HG03039 (cell line): ENCODE results near the gene WWP2.

Experiments used
- ATAC-seq: cut with Tn5 transposase; IDR thresholded peaks from one replicate; pipeline ENCODE4 v1.9.1; 2021; ENCODE audit warnings: mild to moderate bottlenecking, moderate library complexity; ENCODE audit not compliant: unreplicated experiment

The WWP2 gene

DNA sequence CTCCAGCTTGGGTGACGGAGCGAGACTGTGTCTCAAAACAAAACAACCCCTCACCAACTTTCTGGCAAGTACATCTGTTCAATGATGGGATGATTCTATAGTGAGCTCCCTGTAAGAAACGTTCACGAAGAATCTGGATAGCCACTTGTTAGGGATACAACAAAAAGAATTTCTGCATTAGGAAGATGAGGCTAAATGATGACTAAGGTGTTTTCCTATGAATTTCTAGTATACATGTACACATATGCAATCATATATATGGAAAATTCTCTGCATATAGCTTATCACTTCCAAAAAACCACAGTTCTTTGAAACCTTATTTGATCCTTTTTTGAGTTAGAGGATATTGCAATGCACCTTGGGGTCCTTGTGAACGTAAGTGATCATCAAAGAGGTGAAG is 124.6 kb downstream of the WWP2 start:
- no peak for ATAC-seq

GRCh38 chr16:69888005-69888590 is 126.0 kb downstream of the WWP2 start:
- no peak for ATAC-seq

DNA sequence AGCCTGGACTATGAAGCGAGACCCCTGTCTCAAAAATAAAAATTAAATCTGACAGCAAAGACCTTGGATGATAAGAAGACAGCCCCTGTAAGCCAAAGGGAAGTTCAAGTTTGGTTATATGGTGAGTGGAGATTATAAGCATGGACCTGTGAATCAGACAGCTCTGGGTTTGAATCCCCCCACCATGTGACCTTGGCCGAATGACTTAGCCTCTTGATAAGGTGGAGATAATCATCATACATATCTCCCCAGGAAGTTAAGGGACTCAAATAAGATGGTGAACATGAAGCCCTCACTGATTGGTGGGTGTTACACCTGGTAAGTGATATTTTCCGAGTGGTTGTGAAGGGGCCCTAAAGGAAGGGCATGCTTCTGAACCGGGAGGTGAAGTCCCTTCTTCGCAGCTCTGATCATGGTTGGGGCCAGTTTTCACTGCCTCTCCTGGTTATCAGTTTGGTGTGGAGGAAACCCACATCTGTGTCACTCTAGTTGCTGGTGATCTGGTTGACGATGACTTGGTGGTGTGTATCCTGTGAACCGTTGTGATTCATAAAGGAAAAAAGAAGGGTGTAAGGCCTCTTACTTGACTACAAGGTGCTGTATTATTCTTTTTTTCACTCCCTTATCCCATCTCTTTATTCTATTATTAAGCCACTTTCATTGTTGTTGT is 127.3 kb downstream of the WWP2 start:
- no peak for ATAC-seq

DNA sequence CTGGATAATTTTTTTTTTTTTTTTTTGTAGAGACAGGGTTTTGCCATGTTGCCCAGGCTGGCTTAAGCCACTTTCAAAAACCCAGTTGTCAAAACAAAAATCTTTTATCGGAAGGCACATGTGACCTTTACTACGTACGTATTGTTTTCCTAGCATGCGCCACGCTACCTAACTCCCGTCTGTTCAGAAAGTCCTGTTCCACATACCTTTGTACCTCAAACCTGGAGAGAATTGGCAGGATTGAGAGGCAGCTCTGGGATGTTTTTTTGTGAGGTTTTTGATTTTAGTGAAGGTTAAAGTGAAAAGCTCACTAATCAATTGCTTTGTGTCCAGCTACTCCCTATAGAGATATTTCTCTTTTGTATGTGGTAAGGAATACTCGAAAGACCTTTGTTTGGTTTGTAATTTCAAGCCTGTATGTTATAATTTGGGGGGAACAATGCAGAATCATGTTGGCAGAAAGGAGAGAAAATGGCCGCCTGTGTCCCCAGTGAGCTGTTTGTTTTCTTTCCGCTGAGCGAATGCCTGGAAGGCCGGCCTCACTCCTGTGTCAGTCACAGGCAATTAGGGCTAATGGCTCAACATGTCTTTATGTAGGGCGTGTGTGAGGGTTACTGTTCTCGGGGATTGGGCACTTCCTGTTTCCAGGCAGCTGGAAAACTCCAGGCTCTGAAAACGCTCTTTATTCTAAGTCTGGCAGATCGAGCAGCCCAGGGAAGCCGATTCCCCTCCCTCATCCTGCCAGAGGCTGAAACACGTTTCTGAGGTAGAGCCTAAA is 128.2 kb downstream of the WWP2 start:
- no peak for ATAC-seq

DNA sequence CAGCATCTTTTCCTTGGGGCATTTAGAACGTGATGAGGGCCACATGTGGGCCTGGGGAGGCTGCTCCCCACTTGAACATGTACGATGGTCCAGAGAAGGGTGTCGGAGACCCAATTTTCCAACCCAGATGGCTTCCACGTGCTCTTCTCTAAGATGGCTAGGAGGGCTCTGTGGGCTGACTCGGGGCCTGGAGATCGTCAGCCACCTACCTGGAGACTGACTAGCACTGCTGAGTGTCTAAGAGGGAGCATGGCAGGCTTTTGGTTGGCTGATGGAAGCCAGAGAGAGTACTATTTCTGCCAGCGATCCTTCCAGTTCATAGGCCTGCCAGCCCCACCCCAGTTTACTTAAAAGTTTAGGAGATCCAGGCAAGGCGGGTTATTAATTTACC is 128.8 kb downstream of the WWP2 start:
- ATAC-seq: no peak

- ATAC-seq: no peak
Observed at GRCh38 chr16:69892378-69892777, 130.2 kb downstream of the WWP2 start.

GRCh38 chr16:69893106-69893505 is 131.0 kb downstream of the WWP2 start:
- no peak for ATAC-seq

- no peak for ATAC-seq
Observed at GRCh38 chr16:69894676-69895075, 132.5 kb downstream of the WWP2 start.

DNA sequence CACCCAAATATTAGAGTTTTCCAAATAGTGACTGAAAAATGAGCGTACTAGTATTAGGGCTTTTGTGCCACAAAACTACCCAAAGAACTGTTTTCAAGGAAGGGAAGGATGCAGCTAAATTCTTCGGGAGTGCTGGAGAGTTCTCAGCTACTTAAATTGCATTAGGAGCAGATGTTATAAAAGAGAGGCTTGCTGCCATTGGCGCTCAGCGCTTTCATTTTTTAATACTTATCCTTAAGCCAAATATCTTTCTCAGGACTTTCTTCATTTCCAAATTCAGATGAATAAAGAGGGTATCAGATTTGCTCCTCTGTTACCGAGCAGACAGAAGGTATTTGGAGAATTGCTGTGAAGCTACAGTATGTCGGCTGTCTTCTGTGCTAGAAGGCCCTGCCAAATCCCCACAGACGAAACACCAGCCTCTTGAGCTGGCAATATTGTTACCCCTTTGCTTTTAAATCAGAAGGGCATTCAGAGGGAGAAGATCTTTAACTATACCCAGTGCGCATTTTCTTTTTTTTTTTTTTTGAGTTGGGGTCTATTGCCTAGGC is 141.8 kb downstream of the WWP2 start:
- ATAC-seq: no peak

DNA sequence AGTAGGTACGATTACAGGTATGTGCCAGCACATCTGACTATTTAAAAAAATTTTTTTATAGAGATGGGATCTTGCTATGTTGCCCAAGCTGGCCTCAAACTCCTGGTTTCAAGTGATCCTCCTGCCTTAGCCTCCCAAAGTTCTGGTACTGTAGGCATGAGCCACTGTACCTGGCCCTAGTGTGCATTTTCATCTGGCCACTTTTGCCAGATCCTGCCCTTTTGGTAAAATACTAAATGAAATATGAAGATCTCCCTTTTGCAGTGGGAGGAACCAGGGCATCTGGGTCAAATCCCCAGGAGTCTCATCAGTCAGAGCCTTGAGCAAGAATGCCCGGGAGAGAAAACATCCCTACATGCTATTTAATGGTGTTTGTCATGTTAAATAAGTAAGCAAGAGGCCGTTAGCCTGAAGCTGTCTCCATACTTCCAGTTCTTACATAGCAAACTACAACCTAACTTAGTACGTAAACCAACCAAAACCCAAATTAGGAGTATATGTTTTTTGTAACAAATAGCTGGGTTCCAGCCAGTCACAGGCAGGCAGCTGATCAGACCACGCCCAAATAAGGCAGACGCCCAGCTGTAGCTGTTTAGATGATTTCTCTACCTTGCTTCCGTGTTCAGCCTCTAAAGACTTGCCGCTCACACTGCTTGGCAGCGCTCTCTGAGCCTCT is 142.5 kb downstream of the WWP2 start:
- no peak for ATAC-seq

DNA sequence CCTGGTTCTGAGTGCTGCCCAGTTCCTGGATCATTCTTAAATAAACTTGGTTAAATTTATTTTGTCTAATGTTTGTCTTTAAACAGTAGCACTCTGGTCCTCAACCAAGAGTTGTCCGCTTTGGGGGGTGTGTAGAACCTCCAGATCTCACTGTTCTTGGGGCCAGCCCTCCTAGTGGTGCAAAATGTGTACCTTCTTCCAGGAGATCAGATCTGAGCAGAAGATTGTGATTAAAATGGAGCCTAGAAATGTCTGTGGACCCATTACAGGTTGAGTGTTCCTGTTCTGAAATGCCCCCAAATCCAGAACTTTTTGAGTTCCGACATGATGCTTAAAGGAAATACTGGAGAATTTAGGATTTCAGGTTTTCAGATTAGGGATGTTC is 143.0 kb downstream of the WWP2 start:
- ATAC-seq: no peak

GRCh38 chr16:69906838-69907401 is 144.8 kb downstream of the WWP2 start:
- ATAC-seq: no peak

DNA sequence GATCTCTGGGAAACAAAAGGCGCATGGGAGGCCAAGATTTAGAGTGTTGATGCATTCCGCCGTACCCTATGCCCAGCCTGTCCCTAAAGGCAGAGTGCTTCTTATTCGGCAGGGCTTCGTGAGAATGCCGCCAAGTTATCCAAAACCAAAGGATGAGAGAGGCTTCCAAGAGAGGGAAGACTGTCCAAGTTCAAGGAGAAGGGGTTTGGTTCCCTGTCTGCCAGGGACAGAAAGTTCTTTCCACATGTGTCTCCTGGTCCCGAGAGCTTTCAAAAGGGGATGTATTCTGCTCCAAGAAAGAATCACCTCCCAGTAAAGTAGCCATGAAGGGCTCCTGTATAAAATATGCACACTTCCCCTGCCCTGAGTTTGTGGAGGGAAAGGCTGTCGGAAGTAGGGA is 146.9 kb downstream of the WWP2 start:
- ATAC-seq: no peak

- no peak for ATAC-seq
Observed at GRCh38 chr16:69909760-69910159, 147.6 kb downstream of the WWP2 start.

DNA sequence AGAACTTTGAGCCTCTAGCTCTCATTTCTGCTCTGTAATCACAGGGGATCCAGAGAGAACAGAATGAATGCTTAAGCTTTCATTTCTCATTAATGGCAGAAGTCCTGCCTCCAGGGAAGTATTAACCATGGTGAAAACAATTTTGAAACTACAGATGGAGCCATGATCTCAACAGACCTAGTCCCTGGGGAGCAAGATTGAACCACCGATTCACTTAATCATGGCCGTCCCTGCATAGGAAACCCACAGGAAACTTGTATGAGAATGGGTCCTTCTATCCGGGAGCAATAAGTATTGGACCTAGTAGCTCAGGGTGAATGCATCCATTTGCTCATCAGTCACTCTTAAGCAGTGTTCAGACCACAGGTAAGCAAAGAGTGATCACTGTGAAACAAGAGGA is 148.8 kb downstream of the WWP2 start:
- ATAC-seq: no peak

DNA sequence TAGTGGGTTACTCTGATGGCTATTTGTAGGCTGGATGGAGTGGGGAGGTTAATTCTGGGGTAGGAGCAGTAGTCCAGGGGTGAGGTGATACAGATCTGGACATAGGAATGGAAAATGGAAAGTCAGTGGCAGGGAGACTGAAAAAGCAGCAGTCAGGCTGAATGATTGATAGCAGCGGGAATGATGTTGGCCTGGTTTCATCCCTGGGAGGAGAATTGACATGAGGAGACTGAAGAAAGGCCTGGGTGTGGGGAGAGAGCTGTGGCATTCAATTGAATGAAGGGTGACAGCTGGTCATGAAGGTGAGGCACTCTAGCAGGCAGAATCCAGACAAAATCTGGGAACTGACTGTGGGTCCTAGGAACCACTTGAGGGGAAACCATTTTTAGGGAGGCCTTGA is 154.3 kb downstream of the WWP2 start:
- ATAC-seq: no peak

DNA sequence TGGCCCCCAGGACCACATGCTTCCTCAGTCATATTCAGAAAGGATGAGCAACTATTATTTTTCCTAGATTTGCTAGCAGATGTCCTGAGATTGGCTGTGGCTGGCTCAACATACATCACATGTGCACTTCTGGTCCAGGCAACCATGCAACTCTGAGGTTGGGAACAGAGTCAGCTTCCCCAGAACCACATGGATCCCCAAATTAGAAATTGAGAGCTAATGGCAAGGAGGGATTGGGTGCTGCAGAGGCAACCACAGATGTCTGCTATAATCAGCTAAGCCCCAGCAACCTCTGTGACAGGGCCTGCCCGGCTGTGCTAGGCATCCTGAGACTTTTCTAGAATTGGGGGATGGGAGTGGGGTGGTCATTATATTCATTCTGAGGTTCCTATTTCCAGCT is 155.2 kb downstream of the WWP2 start:
- ATAC-seq: no peak

GRCh38 chr16:69917739-69918138 is 155.6 kb downstream of the WWP2 start:
- no peak for ATAC-seq

DNA sequence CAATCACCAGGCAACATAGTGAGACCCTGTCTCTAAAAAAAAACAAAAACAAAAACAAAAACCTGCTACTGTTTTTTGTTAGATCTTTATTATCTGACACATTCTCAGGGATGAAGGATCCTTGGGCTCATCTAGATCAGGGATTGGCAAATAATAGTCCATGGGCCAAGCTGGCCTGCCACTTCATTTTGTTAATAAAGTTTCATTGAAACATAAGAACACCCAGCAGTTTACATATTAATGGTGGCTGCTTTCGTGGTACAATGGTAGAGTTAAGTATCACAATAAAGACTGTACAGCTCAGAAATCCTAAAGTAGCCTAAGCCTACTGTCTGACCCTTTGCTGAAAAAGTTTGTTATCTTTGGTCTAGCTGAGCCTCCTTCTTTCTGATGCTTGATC is 156.1 kb downstream of the WWP2 start:
- no peak for ATAC-seq

GRCh38 chr16:69921127-69921526 is 159.0 kb downstream of the WWP2 start:
- no peak for ATAC-seq

DNA sequence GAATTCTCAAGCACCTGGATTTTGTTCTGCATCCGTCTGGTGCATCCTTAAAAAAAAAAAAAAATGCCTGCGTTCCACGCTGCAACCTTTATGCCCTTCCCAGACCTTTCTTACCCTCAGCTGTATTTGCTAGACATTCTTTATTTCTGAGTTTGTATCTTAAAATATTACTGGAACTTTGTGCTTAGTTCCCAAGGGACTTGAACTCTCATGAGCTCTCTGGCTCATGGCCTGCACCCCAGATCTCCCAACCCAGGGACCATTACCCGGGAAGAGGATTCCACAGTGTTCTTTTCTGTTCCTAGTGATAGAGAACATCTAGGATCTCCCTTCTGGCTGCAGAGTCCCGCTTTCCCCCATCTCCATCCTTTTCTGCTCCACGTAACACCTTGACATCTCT is 160.1 kb downstream of the WWP2 start:
- ATAC-seq: no peak
